NOMO-1 treated with DMSO at 0.1 percent for 48 hours (cell line): ENCODE data around the gene CEP170B.
"Not testable (repeated sequence)": the region's sequence is repeated elsewhere in the genome, so short reads cannot be mapped to it uniquely, and the experiment has no call there.

ENCODE experiments used
- DNase-seq: peaks from one replicate; lab custom pipeline; 2025; ENCODE audit not compliant: unreplicated experiment; lab: John Stamatoyannopoulos, UW

CEP170B gene

DNA sequence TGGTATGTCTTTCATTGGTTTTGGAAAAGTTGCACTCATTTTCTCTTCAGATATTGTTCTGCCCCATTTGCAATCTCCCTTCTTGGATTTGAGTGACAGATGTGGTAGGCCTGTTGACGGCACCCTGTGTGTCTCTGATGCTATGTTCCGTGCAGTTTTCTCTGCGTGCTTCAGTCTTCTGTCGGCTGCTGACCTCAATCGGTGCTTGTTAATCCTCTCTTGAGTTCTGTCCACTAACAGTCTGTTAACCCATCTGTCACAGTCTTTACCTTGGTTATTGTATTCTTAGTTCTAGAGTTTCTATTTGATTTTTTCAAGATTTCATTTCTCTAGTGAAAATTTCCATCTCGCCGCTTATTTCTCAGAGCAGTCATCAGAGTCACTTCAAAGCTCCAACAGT, 38.9 kb downstream of the CEP170B start:
- DNase-seq, result no peak

DNA sequence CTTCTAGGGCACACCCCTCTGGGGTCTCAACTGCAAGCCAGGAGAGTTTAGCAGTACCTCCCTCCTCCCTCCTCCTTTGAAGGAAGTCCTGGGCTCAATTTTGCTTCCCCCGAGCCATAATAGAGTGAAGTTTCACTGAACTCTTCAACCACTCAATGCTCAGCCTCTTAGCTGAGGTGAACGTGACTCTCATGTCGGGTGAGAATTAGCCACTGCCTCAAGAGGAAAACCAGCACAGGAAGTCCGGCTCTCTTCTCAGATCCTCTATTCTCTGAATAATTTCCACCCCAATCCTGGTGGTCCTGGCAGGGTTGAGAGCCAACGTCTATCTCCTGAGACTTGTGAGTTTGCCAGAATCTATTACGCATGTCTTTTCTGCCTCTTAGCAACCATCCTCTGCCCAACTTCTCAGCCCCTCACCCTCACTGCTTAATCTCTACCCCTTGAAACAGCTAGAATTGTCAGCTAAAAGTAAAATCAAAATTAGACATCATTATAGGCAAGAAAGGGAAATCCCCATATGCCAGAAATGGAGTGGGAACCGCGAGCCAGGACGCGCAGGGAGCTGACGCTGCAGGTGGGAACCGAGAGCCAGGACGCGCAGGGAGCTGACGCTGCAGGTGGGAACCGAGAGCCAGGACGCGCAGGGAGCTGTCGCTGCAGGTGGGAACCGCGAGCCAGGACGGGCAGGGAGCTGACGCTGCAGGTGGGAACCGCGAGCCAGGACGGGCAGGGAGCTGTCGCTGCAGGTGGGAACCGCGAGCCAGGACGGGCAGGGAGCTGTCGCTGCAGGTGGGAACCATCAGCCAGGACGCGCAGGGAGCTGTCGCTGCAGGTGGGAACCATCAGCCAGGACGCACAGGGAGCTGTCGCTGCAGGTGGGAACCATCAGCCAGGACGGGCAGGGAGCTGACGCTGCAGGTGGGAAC, 39.8 kb downstream of the CEP170B start:
- not testable (repeated sequence) for DNase-seq

DNA sequence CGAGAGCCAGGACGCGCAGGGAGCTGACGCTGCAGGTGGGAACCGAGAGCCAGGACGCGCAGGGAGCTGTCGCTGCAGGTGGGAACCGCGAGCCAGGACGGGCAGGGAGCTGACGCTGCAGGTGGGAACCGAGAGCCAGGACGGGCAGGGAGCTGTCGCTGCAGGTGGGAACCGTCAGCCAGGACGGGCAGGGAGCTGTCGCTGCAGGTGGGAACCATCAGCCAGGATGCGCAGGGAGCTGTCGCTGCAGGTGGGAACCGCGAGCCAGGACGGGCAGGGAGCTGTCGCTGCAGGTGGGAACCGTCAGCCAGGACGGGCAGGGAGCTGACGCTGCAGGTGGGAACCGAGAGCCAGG, 40.5 kb downstream of the CEP170B start:
- DNase-seq, result not testable (repeated sequence)

DNA sequence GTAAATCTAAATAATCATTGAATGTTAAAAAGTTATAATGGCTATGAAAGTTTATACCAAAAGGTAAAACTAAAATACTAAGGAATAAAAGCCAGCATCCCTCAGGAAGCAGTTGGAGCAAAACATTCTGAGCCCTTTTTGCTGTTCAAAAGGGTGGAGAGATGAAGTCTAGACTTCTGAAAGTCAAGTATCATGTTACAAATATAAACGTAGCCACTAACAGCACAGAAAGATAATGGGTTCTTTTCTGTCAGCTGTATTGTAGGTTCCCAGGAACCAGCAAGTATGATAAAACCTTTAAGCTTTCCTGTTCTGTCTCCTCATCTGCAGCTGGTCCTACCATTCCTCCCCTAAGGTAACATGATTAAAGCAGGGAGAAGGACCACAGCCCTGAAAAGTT, 43.2 kb downstream of the CEP170B start:
- no peak for DNase-seq

DNA sequence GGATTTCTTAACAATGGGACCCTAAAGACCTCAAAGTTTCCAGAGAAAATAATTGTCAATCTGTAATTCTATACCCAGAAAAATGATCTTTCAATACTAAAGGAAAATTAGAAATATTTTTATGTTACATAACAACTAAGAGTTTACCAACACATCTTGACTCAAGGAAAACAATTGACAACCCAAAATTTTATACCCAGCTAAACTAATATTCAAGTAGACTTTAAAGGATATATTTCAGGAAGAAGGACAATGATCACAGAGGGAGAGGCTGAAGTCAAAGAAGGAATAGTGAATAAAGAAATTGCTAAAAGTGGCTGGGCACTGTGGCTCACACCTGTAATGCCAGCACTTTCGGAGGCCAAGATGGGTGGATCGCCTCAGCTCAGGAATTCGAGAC, 47.0 kb downstream of the CEP170B start:
- DNase-seq, result no peak

DNA sequence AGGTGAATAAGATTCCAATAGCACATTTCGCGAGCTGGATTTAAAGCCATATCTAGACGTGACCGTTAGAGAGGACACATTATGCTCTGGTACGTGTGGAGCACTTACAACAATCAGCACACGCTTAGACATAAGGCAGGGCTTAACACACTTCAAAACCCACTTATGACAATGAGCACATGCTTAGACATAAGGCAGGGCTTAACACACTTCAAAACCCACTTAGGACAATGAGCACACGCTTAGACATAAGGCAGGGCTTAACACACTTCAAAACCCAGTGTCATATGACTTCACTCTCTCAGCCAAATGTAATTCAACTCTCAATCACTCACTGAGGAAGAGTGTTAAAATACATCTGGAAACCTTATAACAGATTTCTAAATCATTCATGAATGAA, 48.4 kb downstream of the CEP170B start:
- no peak for DNase-seq

DNA sequence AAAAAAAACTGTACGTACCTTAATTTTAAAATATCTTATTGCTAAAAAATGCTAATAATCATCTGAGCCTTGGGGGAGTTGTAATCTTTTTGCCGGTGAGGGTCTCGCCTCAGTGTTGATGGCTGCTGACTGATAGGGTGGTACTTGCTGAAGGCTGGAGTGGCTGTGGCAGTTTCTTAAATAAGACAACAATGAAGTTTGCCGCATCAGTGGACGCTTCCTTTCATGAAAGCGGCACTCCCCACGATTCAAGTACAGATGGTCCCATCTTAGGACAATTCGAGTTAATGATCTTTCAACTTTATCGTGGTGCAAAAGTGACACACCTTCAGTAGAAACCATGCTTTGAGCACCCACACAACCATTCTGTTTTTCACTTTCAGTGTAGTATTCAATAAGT, 52.0 kb downstream of the CEP170B start:
- no peak for DNase-seq

DNA sequence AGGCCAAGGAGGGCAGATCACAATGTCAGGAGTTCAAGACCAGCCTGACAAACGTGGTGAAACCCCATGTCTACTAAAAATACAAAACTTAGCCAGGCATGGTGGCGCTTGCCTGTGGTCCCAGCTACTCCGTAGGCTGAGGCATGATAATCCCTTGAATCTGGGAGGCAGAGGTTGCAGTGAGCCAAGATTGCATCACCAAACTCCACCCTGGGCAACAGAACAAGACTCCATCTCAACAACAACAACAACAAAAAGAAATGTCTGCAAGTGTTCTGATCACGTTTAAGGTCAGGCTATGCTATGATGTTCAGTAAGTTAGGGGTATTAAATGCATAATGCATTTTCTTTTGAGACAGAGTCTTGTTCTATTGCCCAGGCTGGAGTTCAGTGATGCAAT, 52.9 kb downstream of the CEP170B start:
- DNase-seq, result no peak

DNA sequence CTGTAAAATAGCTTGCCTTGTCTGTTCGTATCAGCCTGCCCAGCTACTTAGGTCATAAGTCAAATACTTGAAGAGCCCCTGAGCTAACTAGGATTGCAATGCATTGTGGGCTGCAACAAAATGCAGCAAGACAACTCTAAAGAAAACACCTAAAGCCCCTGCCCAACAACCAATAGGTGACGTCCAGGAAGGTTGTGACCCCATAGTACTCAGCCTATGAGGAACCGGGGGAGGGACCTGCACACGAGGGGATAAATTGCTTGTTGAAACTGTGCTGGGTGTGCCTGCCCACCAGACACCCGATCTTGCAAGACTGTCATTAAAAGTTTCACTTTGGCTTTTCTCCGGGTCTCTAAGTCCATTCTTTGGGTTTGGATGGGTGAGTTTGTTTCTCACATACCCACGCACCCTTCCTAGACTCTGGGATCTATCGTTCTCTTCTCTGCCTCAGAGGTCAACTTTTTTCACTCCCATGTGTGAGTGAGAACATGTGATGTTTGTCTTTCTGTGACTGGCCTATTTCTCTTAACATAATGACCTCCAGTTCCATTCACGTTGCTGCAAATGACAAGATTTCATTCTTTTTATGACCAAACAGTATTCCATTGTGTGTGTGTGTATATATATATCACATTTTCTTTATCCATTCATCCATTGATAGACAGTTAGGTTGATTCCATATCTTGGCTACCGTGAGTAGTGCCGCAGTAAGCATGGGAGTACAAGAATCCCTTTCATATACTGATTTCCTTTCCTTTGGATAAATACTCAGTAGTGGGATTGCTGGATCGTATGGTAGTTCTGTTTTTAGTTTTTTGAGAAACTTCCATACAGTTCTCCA, 54.3 kb downstream of the CEP170B start:
- not testable (repeated sequence) for DNase-seq

DNA sequence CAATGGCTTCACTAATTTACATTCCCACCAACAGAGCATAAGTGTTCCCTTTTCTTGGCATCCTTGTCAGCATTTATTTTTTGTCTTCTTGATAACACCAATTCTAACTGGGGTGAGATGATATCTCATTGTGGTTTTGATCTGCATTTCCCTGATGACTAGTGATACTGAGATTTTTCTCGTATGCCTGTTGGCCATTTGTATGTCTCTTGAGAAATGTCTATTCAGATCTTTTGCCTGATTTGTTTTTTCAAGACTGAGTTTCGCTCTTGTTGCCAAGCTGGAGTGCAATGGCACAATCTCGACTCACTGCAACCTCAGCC, 54.9 kb downstream of the CEP170B start:
- DNase-seq, result no peak

DNA sequence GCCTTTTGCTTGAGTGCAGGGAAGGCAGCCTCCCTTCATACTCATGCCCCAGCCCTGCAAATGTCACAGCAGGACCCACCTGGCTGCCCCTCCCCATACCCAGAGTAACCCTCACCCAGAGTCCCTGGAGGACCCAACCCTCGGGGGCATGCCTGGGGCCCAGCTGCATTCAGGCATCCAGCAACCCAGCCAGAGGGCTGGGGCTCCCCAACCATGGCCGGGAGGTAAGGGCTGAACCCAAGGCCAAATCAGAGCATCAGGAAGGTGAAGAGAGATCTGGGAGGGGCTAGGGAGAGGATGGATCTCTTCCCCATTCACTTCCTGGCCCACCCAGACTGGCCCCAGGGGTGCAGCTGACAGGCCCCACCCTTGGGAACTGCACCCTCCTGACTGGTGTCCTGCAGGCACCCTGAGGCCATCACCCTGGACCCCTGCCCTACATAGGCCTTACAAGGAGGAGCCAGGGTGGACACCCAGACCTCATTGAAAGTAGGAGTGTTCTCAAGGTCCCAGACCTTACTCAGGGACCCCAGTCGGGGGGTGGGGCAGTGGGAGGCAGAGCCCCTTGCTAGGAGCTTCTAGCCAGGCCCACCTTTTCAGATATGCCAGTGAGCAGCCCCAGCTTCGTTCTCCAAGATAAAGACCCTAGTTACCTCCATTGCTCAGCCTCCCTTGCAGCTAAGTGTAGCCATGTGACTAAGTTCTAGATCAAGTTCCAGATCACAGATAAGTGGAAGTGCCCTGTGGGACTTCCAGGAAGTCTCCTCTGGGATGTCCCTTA, 58.8 kb downstream of the CEP170B start:
- DNase-seq, result no peak

DNA sequence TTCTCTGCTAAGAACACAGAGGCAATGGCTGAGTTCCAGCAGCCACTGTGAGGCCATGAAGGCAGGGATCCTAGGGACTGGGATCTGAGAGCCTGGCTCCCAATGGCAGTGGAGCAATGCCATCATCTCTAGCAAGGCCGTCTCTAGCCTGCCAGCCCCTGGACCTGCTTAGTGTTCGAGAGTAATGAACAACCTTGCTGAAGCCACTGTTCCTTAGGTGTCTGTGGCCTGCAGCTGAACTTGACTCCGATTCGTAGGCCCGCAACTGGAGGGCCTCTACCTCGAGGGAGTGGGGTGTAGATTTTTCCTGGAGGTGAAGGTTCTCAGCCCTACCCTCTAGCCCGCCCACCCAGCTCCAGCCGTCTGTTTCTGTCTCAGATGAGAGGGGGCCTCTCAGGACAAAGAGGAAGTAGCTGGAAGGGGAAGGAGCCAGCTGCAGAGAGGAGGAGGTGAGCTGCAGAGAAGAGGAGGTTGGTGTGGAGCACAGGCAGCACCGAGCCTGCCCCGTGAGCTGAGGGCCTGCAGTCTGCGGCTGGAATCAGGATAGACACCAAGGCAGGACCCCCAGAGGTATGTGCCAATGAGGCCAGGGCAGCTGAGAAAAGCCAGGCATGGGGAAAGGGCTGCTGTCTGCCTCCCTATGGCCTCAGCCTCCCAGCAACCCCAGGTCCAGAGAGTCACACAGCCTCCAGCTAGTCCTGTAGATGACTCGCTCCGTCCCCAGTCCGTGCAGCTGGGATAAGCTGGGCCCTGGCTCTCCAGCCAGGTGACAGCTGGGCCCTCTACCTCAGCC, 59.5 kb downstream of the CEP170B start, which contains the start of gene PLD4:
PLD4 (plus strand) TSS at position 459 of the 793 bp plus-strand sequence. CDS start 2,262 bp downstream, outside the sequence.
- DNase-seq, result peak; percentile 84

DNA sequence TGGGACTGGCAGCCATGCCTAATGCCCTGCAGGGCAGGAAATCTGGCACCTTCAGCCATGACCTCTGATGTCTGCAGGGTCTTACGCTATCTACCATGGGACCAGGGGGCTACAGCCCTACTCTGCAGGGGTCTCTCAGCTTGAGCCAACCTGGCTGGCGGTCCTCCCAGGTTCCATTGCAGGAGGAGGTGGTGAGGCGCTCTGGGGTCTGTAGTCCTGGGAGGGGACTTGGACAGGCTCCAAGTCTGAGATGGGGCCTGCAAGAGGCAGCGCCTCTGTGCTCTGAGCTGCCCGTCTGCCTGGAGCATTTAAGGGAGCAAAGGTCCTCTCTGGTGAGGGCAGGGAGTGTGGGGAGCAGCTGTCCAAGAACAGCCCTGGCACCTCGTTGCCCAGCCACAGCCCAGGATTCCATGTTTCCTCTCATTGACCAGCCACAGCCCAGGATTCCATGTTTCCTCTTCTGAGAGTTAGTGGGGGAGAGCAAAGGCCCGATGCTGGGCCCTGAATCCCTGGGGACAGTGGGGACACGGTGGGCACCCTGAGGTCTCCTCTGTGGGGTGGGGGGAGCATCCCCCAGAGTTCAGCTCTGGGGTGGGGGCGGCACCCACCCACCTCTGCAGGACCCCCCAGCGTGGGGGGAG, 60.3 kb downstream of the CEP170B start:
- no peak for DNase-seq

DNA sequence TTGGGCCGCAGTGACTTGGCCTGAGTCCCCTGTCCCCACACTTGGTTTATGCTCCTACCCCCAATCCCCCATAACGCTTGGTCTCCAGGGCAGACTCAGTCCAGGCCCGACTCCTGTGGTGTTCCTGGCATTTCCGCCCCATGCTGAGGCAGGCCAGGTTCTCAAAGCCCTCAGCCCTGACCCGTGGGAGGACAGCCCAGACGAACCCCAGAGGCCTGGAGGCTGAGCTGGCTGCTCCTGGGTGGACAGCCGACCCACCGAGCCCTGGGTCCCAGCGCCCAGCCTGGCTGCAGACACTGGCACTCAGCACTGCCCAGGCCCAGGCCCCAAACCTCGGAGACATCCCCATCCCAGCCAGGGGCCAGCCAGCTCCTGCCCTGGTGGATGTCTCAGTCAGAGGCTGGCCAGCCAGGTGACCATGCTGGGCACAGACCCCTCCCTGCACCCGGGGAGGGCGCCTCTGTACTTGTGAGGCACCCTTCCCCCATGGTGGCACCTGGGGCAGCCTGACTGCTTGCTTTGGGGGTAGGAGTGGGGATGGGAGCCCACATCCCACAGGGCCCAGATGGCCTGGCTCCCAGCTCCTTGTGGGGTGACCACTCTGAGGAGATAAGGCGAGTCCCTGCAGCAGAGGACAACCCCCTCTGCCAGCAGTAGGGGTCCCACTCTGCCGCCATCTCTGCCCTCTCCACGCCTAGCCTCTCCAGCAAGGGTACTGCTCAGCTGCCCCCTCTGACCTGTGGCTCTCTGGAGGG, 61.0 kb downstream of the CEP170B start:
- no peak for DNase-seq

DNA sequence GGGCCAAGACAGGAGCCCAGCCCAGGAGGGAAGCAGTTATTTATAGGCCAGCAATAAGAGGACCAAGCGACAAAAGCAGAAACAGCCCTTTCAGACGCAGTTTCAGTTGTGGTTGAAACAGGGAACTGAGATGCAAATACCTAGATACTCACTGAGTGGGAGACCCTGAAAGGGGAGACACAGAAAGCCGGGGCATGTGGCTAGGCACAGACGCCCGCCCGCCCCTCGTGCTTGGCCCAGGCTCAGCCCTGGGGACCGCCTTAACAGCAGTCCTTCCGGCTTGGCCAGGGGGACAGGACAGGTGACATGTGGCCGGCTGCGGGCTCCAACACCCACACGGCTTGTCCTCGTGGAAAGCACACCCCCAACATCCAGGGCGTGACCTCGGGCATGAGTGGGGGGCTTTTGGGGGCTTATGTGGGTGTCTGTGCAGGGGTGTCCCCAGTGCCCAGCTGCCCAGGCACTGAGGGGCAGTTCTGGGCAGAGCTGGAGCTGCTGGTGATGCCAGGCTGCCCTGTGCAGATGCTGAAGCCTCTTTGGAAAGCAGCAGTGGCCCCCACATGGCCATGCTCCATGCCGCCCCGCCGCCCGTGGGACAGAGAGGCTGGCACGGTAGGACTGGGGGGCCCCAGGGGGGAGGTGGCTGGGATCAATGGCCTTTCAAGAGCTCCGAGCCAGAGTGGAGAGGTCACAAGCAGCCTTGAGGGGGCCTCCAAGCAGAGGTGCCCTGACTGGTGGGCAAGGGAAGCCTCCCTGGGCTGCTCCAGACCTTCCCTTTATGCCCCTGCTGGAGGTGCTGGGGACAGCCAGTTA, 61.8 kb downstream of the CEP170B start:
- DNase-seq, result peak; percentile 91

DNA sequence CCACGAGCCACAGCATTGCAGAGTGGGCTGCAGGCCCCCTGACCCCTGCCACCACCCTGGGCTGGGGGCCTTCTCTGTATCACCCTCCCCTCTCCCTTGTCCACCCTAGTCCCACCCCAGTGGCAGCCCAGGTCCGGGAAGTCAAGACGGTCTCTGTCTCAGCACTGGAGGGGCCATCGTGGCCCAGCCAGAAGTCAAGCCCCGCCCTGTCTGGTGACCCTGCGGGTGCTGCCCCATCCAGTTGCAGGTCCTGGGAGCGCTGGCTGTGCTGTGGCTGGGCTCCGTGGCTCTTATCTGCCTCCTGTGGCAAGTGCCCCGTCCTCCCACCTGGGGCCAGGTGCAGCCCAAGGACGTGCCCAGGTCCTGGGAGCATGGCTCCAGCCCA, 62.4 kb downstream of the CEP170B start:
- no peak for DNase-seq

DNA sequence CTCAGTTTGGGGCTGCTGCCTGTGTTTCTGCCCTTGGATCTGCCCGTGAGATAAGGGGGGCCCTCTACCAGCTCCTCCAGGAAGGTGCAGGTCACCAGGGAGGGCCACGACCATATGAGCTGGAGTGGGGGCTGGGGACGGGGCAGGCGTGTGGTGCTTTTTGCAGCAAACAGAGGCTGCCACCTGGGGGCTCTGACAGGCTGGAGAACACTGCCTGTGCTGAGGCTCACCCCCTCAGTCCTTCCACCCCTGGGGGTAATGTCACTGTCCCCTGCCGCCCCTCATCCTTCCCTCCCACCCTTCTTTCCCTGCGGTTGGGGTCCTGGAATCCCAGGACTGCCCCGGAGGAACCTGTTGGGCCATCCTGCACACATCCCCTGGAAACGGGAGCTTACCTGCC, 62.8 kb downstream of the CEP170B start:
- no peak for DNase-seq

DNA sequence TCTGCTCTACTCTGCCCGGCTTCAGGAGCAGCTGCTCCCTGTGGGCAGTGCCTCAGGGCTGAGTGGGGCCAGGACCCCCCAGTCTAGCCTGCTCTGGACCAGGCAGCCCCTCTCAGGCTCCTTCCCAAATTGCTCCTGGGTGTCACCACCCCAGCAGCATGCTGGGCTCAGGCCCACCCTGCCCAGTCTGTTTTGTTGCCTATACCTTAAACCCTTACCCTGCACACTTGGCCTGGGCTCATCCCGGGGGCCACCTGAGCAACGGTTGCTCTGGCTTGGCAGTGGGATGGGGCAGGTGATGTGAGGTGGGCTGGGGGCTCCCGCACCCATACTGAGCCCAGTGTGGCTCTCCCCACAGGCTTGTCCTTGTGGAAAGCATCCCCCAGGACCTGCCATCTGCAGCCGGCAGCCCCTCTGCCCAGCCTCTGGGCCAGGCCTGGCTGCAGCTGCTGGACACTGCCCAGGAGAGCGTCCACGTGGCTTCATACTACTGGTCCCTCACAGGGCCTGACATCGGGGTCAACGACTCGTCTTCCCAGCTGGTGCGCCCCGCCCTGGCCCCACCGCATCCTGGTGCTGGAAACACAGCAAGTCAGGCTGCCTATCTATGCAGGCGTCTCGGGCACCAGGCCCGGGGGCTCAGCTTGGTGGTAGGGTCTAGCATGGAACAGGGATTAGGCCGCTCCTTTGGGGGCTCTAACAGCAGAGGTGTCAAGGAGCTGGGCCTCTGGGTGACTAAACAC, 63.5 kb downstream of the CEP170B start:
- DNase-seq, result no peak
